PC-9 (cell line): ENCODE measurements around the gene ZNF273. TPM values are rescaled to one million over a fixed set of nuclear protein-coding genes. Genes with fewer than 3 reads are reported as not detected.
"Not testable (repeated sequence)": the region's sequence is repeated elsewhere in the genome, so short reads cannot be mapped to it uniquely, and the experiment has no call there.

Experiments
- BruUV-seq: library from RNA; stranded (reverse); fragments of 400-500 nt; replicated peaks from 2 replicates; lab custom pipeline; 2021; lab: Mats Ljungman, UMichigan
- CTCF ChIA-PET: fragments of 300-600 bp; sonication (Branson Sonifier 250); formaldehyde crosslinking; loops from one replicate; lab custom pipeline; 2022; ENCODE audit warnings: antibody characterized with exemption; lab: Charles Lee
- POLR2A ChIA-PET: fragments of 300-600 bp; sonication (Branson Sonifier 250); formaldehyde crosslinking; loops from one replicate; lab custom pipeline; 2022; ENCODE audit warnings: antibody characterized with exemption; ENCODE audit not compliant: unreplicated experiment; lab: Charles Lee
- DNase-seq, 2 experiments: peaks; one replicate each; pipeline versions ENCODE4 v3.0.0 to v3.0.0-alpha.2; 2015 to 2022; ENCODE audit warnings: mixed read lengths in 1 of 2
- H2AFZ ChIP-seq: fragments of 200-600 bp; sonication (generic); 2 replicates; pipeline ENCODE4 v1.8.1; 2017; ENCODE audit warnings: antibody characterized with exemption
- H3F3A ChIP-seq: fragments of 200-600 bp; sonication (generic); 2 replicates; pipeline ENCODE4 v1.8.1; 2017; ENCODE audit warnings: antibody characterized with exemption, mild to moderate bottlenecking, low read depth; ENCODE audit not compliant: insufficient read depth
- H3K27ac ChIP-seq: fragments of 200-600 bp; sonication (generic); 2 replicates; pipeline ENCODE4 v1.6.1; 2016; ENCODE audit warnings: mixed run types
- H3K27me3 ChIP-seq: fragments of 200-600 bp; sonication (generic); 2 replicates; pipeline ENCODE4 v1.6.1; 2016; ENCODE audit warnings: low read depth, mixed run types; ENCODE audit not compliant: insufficient read depth
- H3K36me3 ChIP-seq: fragments of 200-600 bp; sonication (generic); 2 replicates; pipeline ENCODE4 v1.6.1; 2016; ENCODE audit warnings: low read depth, mixed run types
- H3K4me1 ChIP-seq: fragments of 200-600 bp; sonication (generic); replicated peaks from 2 replicates; pipeline ENCODE4 v1.6.1; 2016; ENCODE audit warnings: mixed run types; ENCODE audit not compliant: insufficient read depth
- H3K4me2 ChIP-seq: fragments of 200-600 bp; sonication (generic); 2 replicates; pipeline ENCODE4 v1.6.1; 2017; ENCODE audit warnings: mixed run types
- H3K4me3 ChIP-seq: fragments of 200-600 bp; sonication (generic); 2 replicates; pipeline ENCODE4 v1.6.1; 2016; ENCODE audit warnings: mixed run types
- H3K79me2 ChIP-seq: fragments of 200-600 bp; sonication (generic); 2 replicates; pipeline ENCODE4 v1.6.1; 2017; ENCODE audit warnings: low read depth, mixed run types
- H3K9me2 ChIP-seq: fragments of 200-600 bp; sonication (generic); 2 replicates; pipeline ENCODE4 v1.8.1; 2017; ENCODE audit warnings: mild to moderate bottlenecking; ENCODE audit not compliant: insufficient read depth
- H3K9me3 ChIP-seq: fragments of 200-600 bp; sonication (generic); 2 replicates; pipeline ENCODE4 v1.8.1; 2016; ENCODE audit warnings: low read depth; ENCODE audit not compliant: insufficient read depth
- H4K20me1 ChIP-seq: fragments of 200-600 bp; sonication (generic); 2 replicates; pipeline ENCODE4 v1.8.1; 2017; ENCODE audit not compliant: insufficient read depth
- EZH2 ChIP-seq: fragments of 200-600 bp; sonication (generic); IDR thresholded peaks from 2 replicates; pipeline ENCODE4 v1.8.0; 2017; ENCODE audit warnings: antibody characterized with exemption, low read depth
- intact Hi-C: fragments of 100-400 bp; cut with micrococcal nuclease; formaldehyde crosslinking; loops from one replicate; pipeline ENCODE4 v1.10.0; 2022; ENCODE audit not compliant: unreplicated experiment
- total RNA-seq: library from RNA; stranded (reverse); gene quantifications from 2 replicates; pipeline ENCODE4 v1.2.3, GENCODE V29; 2021
- TF ChIP-seq, protein P1 (sequence below): fragments of 200-600 bp; sonication (generic); conservative IDR thresholded peaks from 2 replicates; pipeline ENCODE4 v1.6.1; 2017; ENCODE audit warnings: mixed run types, antibody characterized with exemption, mild to moderate bottlenecking, moderate library complexity

ZNF273 gene
- total RNA-seq, 1 experiment from 2014 or later: 4.6 TPM

DNA sequence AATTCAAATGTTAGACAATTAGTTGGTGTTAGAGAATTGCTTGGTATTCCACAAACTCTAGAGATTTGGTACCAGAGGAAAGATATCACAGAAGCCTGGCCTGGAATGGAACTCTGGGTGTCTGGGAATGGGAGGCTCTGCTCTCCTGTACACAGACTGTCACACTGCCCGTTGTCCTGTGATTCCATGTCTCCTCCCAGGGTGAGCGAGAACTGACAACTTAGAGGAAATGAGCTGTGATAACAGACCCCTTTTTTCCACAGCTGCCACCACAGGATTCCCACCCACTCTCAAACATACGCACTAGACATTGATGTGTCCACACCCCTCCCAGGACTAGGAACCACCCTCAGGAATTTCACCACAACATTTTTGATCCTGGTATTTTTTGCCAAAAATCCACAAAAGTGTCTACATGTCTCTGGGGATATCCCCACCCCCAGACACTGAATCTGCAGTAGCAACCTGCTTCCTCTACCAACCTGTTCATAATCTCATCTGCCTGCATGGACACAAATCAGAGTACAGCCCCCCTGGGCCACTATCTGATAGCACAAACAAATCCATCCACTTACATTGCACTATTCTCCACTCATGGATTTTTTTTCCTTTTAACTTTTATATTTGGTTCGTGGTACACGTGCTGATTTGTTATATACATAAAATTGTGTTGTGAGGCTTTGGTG lies 4.7 kb downstream of the ZNF273 start:
- H3K79me2 ChIP-seq: peaks cover 31% of the 10 kb centered on the region
- no peaks in the 10 kb centered on the region for H3K27me3 ChIP-seq
- ChIA-PET POLR2A (no interaction called here), CTCF (no interaction called here)
- no peak overlapping the region for H3K27ac ChIP-seq
- H3K9me2 ChIP-seq: no peaks in the 10 kb centered on the region
- TF ChIP-seq, protein P1, sequence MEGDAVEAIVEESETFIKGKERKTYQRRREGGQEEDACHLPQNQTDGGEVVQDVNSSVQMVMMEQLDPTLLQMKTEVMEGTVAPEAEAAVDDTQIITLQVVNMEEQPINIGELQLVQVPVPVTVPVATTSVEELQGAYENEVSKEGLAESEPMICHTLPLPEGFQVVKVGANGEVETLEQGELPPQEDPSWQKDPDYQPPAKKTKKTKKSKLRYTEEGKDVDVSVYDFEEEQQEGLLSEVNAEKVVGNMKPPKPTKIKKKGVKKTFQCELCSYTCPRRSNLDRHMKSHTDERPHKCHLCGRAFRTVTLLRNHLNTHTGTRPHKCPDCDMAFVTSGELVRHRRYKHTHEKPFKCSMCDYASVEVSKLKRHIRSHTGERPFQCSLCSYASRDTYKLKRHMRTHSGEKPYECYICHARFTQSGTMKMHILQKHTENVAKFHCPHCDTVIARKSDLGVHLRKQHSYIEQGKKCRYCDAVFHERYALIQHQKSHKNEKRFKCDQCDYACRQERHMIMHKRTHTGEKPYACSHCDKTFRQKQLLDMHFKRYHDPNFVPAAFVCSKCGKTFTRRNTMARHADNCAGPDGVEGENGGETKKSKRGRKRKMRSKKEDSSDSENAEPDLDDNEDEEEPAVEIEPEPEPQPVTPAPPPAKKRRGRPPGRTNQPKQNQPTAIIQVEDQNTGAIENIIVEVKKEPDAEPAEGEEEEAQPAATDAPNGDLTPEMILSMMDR: no peak
- no peak for TF ChIP-seq EZH2
- intact Hi-C loops: no loop called here
- H3K4me3 ChIP-seq: no peak overlapping the region
- no peak overlapping the region for H3K4me2 ChIP-seq
- H3K36me3 ChIP-seq: no peaks in the 10 kb centered on the region
- no peaks in the 10 kb centered on the region for H3F3A ChIP-seq
- H4K20me1 ChIP-seq: no peaks in the 10 kb centered on the region
- H3K9me3 ChIP-seq: peaks cover 7% of the 10 kb centered on the region
- no TSS peak for BruUV-seq
- DNase-seq: no peak
- H2AFZ ChIP-seq: no peak overlapping the region
- H3K4me1 ChIP-seq: peaks cover 8% of the 10 kb centered on the region; the same call in 1 of the 2 replicates

DNA sequence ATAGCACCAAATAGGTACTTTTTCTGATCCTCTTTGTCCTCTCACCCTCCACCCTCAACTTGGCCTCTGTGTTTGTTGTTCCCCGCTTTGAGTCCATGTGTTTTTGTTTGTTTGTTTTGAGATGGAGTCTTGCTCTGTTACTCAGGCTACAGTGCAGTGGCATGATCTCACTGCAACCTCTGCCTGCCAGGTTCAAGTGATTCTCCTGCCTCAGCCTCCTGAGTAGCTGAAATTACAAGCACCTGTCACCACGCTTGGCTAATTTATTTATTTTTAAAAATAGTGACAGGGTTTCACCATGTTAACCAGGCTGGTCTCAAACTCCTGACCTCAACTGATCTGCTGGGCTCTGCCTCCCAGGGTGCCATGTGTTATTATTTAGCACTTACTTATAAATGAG lies 5.3 kb downstream of the ZNF273 start:
- intact Hi-C loops: no loop called here
- H3K4me3 ChIP-seq: no peak overlapping the region
- peaks cover 8% of the 10 kb centered on the region; the same call in 1 of the 2 replicates for H3K4me1 ChIP-seq
- H3F3A ChIP-seq: no peaks in the 10 kb centered on the region
- no peaks in the 10 kb centered on the region for H3K36me3 ChIP-seq
- no peak overlapping the region for H3K4me2 ChIP-seq
- H4K20me1 ChIP-seq: no peaks in the 10 kb centered on the region
- DNase-seq: no peak
- peaks cover 7% of the 10 kb centered on the region for H3K9me3 ChIP-seq
- POLR2A ChIA-PET: no interaction called here
- TF ChIP-seq EZH2: no peak
- TF ChIP-seq, protein P1: no peak
- no peaks in the 10 kb centered on the region for H3K27me3 ChIP-seq
- peaks cover 31% of the 10 kb centered on the region for H3K79me2 ChIP-seq
- CTCF ChIA-PET: no interaction called here
- H2AFZ ChIP-seq: no peak overlapping the region
- no peak overlapping the region for H3K27ac ChIP-seq
- BruUV-seq: no TSS peak
- no peaks in the 10 kb centered on the region for H3K9me2 ChIP-seq

DNA sequence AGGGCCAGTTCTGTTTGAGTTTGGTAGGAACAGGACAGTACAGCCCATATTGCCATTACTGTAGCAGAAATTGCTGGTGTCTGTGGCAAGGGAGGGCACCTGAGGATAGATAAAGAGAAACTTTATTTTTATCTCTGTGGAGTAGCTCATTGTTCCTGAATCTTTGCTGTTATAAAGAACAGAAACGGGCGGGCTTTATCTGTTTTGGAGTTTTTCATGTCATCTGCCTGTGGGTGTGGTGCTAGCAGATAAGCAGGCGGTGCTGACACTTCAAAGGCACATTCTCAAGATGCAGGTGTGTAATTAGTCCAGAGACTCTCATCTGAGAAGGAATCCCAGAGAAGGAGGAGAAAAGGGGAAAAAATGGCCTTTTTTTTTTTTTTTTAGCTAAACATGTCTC lies 11.5 kb downstream of the ZNF273 start:
- ChIA-PET POLR2A (no interaction called here), CTCF (no interaction called here)
- no peaks in the 10 kb centered on the region for H3K9me2 ChIP-seq
- no peak overlapping the region for H2AFZ ChIP-seq
- H4K20me1 ChIP-seq: no peaks in the 10 kb centered on the region
- no TSS peak for BruUV-seq
- DNase-seq: no peak
- no peak overlapping the region for H3K4me2 ChIP-seq
- no peaks in the 10 kb centered on the region for H3K4me1 ChIP-seq
- peaks cover 10% of the 10 kb centered on the region for H3K9me3 ChIP-seq
- H3K27ac ChIP-seq: no peak overlapping the region
- no peak for TF ChIP-seq EZH2
- TF ChIP-seq, protein P1: no peak
- no peaks in the 10 kb centered on the region for H3F3A ChIP-seq
- H3K36me3 ChIP-seq: peaks cover 6% of the 10 kb centered on the region; the same call in 1 of the 2 replicates
- no peak overlapping the region for H3K4me3 ChIP-seq
- peaks cover 12% of the 10 kb centered on the region; the same call in 1 of the 2 replicates for H3K79me2 ChIP-seq
- H3K27me3 ChIP-seq: no peaks in the 10 kb centered on the region
- intact Hi-C loops: no loop called here

DNA sequence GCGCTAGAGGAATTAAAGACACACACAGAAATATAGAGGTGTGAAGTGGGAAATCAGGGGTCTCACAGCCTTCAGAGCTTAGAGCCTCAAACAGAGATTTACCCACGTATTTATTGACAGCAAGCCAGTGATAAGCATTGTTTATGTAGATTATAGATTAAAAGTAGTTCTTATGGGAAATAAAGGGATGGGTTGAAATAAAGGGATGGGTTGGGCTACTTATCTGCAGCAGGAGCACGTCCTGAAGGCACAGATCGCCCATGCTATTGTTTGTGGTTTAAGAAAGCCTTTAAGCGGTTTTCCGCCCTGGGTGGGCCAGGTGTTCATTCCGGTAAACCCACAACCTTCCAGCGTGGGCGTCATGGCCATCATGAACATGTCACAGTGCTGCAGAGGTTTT lies 12.2 kb downstream of the ZNF273 start:
- H3K79me2 ChIP-seq, intact Hi-C loops, POLR2A ChIA-PET, DNase-seq, BruUV-seq, H3K4me2 ChIP-seq, H4K20me1 ChIP-seq, H3F3A ChIP-seq, H3K36me3 ChIP-seq, CTCF ChIA-PET, H3K27ac ChIP-seq, H3K27me3 ChIP-seq, H3K4me3 ChIP-seq, H3K4me1 ChIP-seq, H3K9me2 ChIP-seq, H2AFZ ChIP-seq: not testable (repeated sequence)
- peaks cover 10% of the 10 kb centered on the region for H3K9me3 ChIP-seq

DNA sequence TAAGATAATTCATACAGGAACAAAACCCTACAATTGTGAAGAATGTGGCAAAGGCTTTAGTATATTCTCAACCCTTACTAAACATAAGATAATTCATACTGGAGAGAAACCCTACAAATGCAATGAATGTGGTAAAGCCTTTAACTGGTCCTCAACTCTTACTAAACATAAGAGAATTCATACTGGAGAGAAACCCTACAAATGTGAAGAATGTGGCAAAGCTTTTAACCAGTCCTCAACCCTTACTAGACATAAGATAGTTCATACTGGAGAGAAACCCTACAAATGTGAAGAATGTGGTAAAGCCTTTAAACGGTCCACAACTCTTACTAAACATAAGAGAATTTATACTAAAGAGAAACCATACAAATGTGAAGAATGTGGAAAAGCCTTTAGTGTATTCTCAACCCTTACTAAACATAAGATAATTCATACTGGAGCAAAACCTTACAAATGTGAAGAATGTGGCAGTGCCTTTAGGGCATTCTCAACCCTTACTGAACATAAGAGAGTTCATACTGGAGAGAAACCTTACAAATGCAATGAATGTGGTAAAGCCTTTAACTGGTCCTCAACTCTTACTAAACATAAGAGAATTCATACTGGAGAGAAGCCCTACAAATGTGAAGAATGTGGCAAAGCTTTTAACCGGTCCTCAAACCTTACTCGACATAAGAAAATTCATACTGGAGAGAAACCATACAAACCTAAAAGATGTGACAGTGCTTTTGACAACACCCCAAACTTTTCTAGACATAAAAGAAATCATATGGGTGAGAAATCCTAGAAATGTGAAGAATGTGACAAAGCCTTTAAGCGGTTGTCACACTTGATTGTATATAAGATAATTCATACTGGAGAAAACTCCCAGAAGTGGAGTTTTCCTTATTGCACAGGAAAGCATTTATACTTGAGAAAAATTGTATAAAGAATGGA lies 25.4 kb downstream of the ZNF273 start:
- Histone ChIP-seq H3K9me3 (peaks cover 40% of the 10 kb centered on the region), H3K36me3 (peaks cover 13% of the 10 kb centered on the region)
- H3K9me2 ChIP-seq, H3K4me2 ChIP-seq, H3K27ac ChIP-seq, H3K27me3 ChIP-seq, intact Hi-C loops, H3K4me1 ChIP-seq, H3F3A ChIP-seq, H3K79me2 ChIP-seq, POLR2A ChIA-PET, H2AFZ ChIP-seq, BruUV-seq, H3K4me3 ChIP-seq, DNase-seq, H4K20me1 ChIP-seq, CTCF ChIA-PET: not testable (repeated sequence)
